Pancreas (tissue), 10 donors: ENCODE data around the gene KRTAP3-2. TPM values are rescaled to one million over a fixed set of nuclear protein-coding genes. Genes with fewer than 3 reads are reported as not detected.

Experiments used
- ATAC-seq, 4 donors: fragments of 200-7000 bp; cut with Tn5 transposase; one replicate each; pipeline versions ENCODE4 v1.8.0 to v1.9.1; 2020; ENCODE audit warnings: mild to moderate bottlenecking in 4 of 4, moderate library complexity in 4 of 4
- DNase-seq, 6 donors: peaks; one replicate each; pipeline ENCODE4 v3.0.0-alpha.2; 2020
- FAIRE-seq: peaks from 2 replicates; lab custom pipeline; 2012; peaks lifted over from hg19 to GRCh38; lab: Jason Lieb, UNC
- H3K27ac ChIP-seq, 4 donors: fragments of 200-600 bp; sonication (generic); 1 replicate in 3 of 4; 2 replicates in 1 of 4; pipeline versions ENCODE4 v1.5.0 to v1.8.0; 2020
- H3K27me3 ChIP-seq, 4 donors: fragments of 200-600 bp; one replicate each; pipeline ENCODE4 v1.8.0; 2021
- H3K36me3 ChIP-seq, 3 donors: fragments of 200-600 bp; sonication (generic) in 1 of 3; one replicate each; pipeline versions ENCODE4 v1.5.0 to v1.8.0; 2020 to 2021
- H3K4me1 ChIP-seq, 3 donors: fragments of 200-600 bp; one replicate each; pipeline ENCODE4 v1.8.0; 2021
- H3K4me3 ChIP-seq, 4 donors: fragments of 200-600 bp; sonication (generic) in 2 of 4; one replicate each; pipeline versions ENCODE4 v1.5.0 to v1.8.0; 2020 to 2021
- H3K9me3 ChIP-seq, 4 donors: fragments of 200-600 bp; one replicate each; pipeline ENCODE4 v1.8.0; 2021
- CTCF ChIP-seq, 4 donors: fragments of 200-600 bp; sonication (generic) in 3 of 4; IDR thresholded peaks; one replicate each; pipeline versions ENCODE4 v1.5.0 to v1.8.0; 2021; ENCODE audit warnings: antibody characterized with exemption in 4 of 4
- WGBS, 2 donors: extraction: QIAGEN DNeasy Blood & Tissue Kit; methylation state at CpG; one replicate each; pipeline ENCODE4 v1.1.7; 2013; 5-methylcytosine and 5-hydroxymethylcytosine counted together
- intact Hi-C, 3 donors: fragments of 100-400 bp; cut with DNase I; formaldehyde crosslinking; loops; one replicate each; pipeline versions ENCODE4 v1.11.1 to v1.14.2; 2022
- polyA plus RNA-seq, 2 donors: library from polyadenylated mRNA; stranded (reverse); fragments of 200-250 nt; gene quantifications; one replicate each; pipeline ENCODE4 v1.2.3, GENCODE V29; 2013
- total RNA-seq, 6 donors: library from RNA; stranded (reverse); fragmentation: NEBNext Ultra II Directional in 4 of 6; extraction: Animal tissue kit (Norgen Biotek cat#: 25700) in 4 of 6; gene quantifications; one replicate each; pipeline versions ENCODE4 v1.2.1 to v1.2.4, GENCODE V29; 2021 to 2023
- donor health status: healthy with polysubstance abuse.
- donor health status: DM: no; HTN: no; CAD: no; lungs with moderate emphysema.
- donor health status: DM: no; HTN: no; CAD: no.
- donor health status: control.
- donor health status: control.
- donor health status: Bipolar disorder and iron deficiency.
- donor health status: DM: yes; HTN: yes; CAD: no.
- donor health status: DM: no; HTN: no; CAD: no.
- donor health status: DM: no; HTN: no; CAD: no.
- donor health status: DM: yes; HTN: yes; CAD: no.

KRTAP3-2 gene
- total and polyA plus RNA-seq, 8 donors: not detected

DNA sequence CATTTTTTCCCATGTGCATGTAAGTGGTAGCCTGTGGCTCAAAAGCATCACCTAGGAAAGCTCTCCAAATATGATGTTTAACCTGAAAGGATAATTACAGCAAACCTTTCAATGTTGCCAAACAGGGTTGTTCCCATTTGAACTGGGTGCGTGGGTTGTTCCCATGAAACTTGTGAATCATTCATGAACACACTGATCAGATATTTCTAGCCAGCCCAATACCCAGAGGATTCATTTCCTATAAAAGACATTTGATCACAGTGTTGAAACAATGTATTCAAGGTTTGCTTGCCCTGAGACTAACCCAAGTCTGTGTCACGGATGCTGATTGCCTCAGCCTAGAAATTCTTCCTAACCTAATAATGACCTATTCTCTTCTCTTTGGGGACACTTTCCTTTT, 45.8 kb downstream of the KRTAP3-2 start:
- no peak overlapping the region for H3K4me3 ChIP-seq
- WGBS, 2 donors: 50 to 57% methylated on average over 2 of the region's 2 CpGs
- no peaks in the 10 kb centered on the region for H3K36me3 ChIP-seq
- no peaks in the 10 kb centered on the region for H3K9me3 ChIP-seq
- H3K27me3 ChIP-seq: peaks cover 0 to 3% (median 0%) of the 10 kb centered on the region in 4 donors
- intact Hi-C loops: no loop called here
- H3K27ac ChIP-seq: peak overlapping the region in 2 of 4 donors; percentile 39 to 53
- no peak for TF ChIP-seq CTCF (IDR thresholded peaks at IDR 0.05)
- H3K4me1 ChIP-seq: peaks cover 0 to 9% (median 0%) of the 10 kb centered on the region in 3 donors
- FAIRE-seq (no peak), DNase-seq (no peak), ATAC-seq (peak in 3 of 4 donors; percentile 37 to 64 (median 58))

- Histone ChIP-seq H3K4me3 (no peak overlapping the region), H3K4me1 (peaks cover 0 to 7% (median 0%) of the 10 kb centered on the region in 3 donors), H3K9me3 (no peaks in the 10 kb centered on the region), H3K27me3 (peaks cover 0 to 3% (median 0%) of the 10 kb centered on the region in 4 donors), H3K27ac (peak overlapping the region in 2 of 4 donors; percentile 53 to 62), H3K36me3 (no peaks in the 10 kb centered on the region)
- peak; percentile 31 to 57 (median 48) for ATAC-seq
- WGBS, 2 donors: 35 to 38% methylated on average over 1 of the region's 1 CpG
- no peak for TF ChIP-seq CTCF (IDR thresholded peaks at IDR 0.05)
- DNase-seq: no peak
- no peak for FAIRE-seq
- intact Hi-C loops: no loop called here
Measured at GRCh38 chr17:40952661-40953060, 47.0 kb downstream of the KRTAP3-2 start.

- DNase-seq (no peak), FAIRE-seq (no peak), ATAC-seq (no peak)
- WGBS, 2 donors: 92% methylated on average over 2 of the region's 2 CpGs
- no peaks in the 10 kb centered on the region for H3K9me3 ChIP-seq
- no peaks in the 10 kb centered on the region for H3K36me3 ChIP-seq
- no peak overlapping the region for H3K4me3 ChIP-seq
- TF ChIP-seq CTCF (IDR thresholded peaks at IDR 0.05): no peak
- H3K27me3 ChIP-seq: peaks cover 0 to 3% (median 0%) of the 10 kb centered on the region in 4 donors
- intact Hi-C loops: no loop called here
- peak overlapping the region in 2 of 4 donors; percentile 28 to 53 for H3K27ac ChIP-seq
- H3K4me1 ChIP-seq: peaks cover 0 to 2% (median 0%) of the 10 kb centered on the region in 3 donors
Measured at GRCh38 chr17:40952154-40952553, 47.6 kb downstream of the KRTAP3-2 start.

GRCh38 chr17:40951011-40951622, 48.6 kb downstream of the KRTAP3-2 start:
- Histone ChIP-seq H3K27me3 (peaks cover 0 to 3% (median 0%) of the 10 kb centered on the region in 4 donors), H3K36me3 (no peaks in the 10 kb centered on the region), H3K4me3 (no peak overlapping the region), H3K4me1 (no peaks in the 10 kb centered on the region), H3K27ac (no peak overlapping the region), H3K9me3 (no peaks in the 10 kb centered on the region)
- DNase-seq (no peak), ATAC-seq (no peak), FAIRE-seq (no peak)
- intact Hi-C loops: no loop called here
- TF ChIP-seq CTCF (IDR thresholded peaks at IDR 0.05): no peak
- 92 to 96% methylated on average over 2 of the region's 2 CpGs for WGBS, 2 donors

DNA sequence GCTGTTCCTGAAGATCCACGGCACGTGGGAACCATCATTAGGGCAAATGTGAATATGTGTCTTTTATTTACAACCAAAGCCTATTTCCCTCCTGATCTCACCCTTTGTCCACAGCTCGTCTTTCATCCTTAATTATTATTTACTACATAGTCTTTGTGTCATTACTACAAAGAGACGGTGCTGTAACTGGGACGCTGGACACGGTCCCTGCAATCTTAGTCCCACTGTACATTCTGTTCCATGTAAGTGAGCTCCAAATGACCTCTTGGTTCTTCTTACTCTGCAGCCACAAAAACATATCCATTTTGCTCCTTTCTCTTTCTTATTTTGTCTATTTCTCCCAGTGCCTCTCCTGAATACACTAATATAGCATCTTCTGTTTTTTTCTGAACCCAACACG, 49.5 kb downstream of the KRTAP3-2 start:
- DNase-seq (no peak), ATAC-seq (no peak), FAIRE-seq (no peak)
- Histone ChIP-seq H3K36me3 (no peaks in the 10 kb centered on the region), H3K27ac (no peak overlapping the region), H3K4me1 (no peaks in the 10 kb centered on the region), H3K9me3 (no peaks in the 10 kb centered on the region), H3K27me3 (peaks cover 0 to 3% (median 0%) of the 10 kb centered on the region in 4 donors), H3K4me3 (no peak overlapping the region)
- intact Hi-C loops: no loop called here
- 68 to 78% methylated on average over 7 of the region's 7 CpGs for WGBS, 2 donors
- TF ChIP-seq CTCF (IDR thresholded peaks at IDR 0.05): no peak
